GM19328 (cell line): ENCODE measurements around the gene ANKRD23.
"Not testable (repeated sequence)": the region's sequence is repeated elsewhere in the genome, so short reads cannot be mapped to it uniquely, and the experiment has no call there.

Experiments used
- ATAC-seq: cut with Tn5 transposase; IDR thresholded peaks from one replicate; pipeline ENCODE4 v1.9.1; 2021; ENCODE audit warnings: mild to moderate bottlenecking, moderate library complexity; ENCODE audit not compliant: unreplicated experiment

The ANKRD23 gene

DNA sequence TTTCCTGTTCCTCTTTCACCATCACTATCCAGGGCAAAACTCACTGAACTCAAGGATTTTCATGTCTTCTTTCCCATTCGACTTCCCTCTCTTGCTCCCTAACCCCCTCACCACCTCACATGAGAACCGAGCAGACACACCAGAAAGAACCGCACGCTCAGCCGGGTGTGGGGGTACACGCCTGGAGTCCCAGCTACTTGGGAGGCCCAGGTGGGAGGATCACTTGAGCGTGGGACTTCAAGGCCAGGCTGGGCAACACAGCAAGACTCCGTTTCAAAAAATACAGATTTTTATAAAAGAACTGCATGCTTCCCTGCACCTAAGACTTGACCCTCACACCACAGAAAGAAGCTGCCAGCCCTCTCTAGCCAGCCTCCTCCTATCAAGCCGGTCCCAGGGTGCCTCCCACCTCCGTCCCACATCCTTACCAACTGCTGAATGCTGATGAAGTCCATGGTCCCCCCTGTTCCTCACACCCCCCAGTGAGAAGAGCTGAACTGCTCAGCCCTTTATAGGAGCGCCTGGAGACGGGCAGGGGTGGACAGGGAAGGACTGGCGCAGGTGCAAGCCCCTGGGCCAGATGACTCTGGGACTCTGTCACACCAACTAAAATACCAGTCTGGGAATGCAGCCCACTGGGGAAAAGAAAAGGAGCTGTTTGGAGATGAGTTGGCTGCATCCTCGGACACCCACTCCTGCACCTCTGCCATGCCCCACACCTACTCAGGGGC is at the start of gene ANKRD23:
TSS of gene ANKRD23 (minus strand) at position 484 of the 731 bp plus-strand sequence. CDS start at position 455, 29 bp downstream.
- ATAC-seq, result no peak

DNA sequence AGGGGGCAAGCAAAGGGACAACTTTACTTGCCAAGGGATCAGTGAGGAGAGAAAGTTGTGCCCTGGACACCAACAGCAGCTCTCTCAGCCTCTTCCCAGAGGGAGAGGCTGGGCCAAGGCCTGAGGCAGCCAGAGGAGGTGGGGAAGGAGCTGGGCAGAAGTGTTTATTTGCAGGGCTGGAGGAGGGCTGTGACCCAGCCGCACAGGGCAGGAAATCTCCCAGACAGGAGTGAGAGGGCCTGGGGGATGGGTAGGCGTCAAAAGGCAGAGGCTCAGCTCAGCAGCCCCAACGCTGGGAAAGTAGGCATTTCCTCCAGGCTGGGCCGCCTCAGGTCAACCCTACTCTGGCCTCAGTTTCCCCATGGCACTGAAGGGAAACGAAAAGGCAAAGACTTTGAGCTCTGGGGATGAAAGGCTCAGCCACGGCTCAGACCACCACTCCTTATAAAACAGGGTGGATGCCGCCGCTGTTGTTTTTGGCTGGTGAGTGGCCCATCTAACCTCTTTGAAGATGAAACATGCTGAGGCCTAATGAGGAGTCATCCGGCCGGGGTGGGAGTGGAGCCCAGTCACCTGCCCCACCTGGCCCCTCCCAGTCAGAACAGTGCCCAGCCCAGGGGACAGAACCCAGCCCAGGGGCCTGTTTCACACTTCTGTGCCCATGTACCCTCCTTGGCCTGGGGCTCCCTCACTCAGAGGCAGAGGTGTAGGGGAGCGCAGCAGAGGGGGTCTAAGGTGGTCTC is 47.9 kb upstream of the ANKRD23 start:
- no peak for ATAC-seq

DNA sequence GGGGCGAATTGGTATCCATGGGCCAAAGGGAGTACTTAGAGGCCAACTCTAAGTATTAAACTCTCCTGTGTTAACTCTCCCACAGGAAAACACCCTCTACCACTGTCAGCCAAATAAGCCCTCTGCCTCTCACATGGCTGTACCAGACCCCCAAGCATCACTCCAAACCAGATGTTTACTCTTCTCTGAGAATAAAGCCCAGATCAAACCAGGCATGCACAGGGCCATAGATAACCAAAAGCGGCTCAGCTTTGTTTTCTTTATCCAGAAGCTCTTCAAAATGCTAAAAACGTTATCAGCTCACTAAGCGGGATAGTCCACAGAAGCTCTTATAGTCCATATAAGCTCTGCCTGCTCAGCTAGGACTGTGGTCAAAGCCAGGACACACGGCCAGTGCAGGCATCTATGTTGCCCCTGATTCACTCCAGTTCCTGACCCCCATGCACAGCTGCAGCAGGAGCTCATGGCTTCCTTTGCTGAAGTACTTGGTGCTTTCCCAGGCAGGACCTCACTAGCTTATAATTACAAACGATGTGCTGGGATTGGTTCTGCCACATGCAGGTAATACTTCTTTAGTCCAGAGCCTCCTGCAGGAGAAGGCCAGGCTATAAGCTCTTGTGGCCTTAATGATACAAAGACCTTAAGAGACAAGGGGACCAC is 47.0 kb upstream of the ANKRD23 start:
- ATAC-seq, result no peak

DNA sequence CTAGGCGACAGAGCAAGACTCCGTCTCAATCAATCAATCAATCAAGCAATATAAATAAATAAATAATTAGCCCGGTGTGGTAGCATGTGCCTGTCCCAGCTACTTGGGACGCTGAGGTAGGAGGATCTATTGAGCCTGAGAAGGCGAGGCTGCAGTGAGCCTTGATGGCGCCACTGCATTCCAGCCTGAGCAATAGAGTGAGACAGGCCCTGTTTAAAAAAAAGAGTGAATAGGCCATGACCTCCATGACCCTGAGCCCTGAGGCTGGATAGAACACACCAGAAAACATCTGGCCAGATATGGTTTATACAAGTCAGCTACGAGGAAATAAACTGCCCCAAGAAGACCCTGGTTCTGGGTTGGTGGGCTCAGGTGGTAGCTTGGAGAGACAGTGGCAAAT is 46.4 kb upstream of the ANKRD23 start:
- ATAC-seq, result no peak

DNA sequence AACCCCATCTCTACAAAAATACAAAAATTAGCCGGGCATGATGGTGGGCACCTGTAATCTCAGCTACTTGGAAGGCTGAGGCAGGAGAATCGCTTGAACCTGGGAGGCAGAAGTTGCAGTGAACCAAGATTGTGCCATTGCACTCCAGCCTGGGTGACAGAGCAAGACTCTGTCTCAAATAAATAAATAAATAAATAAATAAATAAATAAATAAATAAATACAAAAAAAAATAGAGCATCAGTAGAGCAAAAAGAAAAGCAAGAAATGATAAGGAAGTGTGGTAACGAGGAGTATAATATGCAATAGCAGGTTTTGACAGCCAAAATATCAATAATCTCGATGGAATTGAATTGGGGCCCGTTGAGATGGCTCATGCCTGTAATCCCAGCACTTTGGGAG is 45.7 kb upstream of the ANKRD23 start:
- not testable (repeated sequence) for ATAC-seq

DNA sequence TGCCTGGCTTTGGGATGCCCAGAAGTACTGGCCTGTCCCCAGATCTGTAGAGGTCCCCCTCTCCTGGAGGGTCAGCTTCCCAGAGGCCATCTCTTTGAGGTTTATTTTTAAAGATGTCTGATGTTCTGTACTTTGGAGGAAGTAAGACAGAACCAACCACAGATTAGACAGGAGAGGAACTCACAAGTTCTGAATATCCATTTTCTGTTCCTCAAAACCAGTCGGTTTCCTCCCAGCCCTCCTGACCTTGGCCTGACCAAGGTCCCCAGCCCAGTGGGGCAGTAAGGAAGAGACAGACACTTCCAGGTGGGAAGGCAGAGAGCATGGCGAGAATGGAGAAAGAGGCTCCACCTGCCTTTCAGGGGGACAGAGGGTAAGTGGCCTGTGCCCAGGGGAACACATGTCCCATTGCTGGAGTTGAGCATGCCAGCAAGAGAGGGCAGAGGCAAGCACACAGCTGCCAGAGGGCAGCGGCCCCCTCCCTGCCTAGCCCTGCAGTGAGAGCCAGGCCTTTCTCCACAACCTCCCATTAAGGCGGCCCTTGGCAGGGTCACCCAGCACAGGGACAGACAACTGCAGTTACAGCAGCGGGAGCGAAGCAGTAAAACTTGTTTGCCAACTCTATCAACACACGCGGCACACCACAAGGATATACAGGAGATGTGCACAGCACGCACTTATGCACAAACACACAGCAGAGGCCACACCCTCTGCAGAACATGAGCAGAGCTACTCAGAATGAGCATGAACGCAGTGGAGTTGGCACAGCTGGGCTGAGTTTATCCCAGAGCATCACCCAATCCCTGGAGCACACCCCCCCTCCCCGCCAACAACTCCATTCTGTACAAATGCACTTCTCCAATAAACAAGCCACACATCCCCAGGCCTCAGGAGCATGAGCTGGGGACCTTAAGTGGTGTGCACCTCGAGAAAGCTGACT is 44.5 kb upstream of the ANKRD23 start:
- no peak for ATAC-seq

DNA sequence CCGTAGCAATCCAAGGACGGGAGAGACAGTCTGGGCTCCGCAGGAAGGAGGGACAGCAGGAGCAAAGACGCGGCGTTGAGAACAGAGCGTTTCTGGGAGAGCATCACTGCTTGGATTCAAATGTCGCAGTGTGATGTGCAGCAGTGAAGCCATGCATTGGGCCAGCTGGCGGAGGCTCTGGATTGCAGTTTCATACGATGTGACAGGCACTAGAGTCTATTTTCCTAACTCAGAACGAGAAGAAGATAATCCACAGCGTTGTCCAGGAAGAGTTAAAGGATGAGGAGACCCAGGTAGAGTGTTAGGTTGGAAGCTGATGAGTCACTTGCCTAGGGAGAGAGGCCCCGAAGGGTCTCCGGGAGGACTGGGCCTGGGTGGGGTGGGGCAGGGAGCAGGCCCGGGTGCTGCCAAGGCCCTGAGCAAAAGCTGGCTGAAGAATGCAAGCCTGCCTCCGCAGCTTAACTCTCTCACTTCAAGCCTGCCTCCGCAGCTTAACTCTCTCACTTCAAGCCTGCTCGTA is 43.7 kb upstream of the ANKRD23 start:
- no peak for ATAC-seq

DNA sequence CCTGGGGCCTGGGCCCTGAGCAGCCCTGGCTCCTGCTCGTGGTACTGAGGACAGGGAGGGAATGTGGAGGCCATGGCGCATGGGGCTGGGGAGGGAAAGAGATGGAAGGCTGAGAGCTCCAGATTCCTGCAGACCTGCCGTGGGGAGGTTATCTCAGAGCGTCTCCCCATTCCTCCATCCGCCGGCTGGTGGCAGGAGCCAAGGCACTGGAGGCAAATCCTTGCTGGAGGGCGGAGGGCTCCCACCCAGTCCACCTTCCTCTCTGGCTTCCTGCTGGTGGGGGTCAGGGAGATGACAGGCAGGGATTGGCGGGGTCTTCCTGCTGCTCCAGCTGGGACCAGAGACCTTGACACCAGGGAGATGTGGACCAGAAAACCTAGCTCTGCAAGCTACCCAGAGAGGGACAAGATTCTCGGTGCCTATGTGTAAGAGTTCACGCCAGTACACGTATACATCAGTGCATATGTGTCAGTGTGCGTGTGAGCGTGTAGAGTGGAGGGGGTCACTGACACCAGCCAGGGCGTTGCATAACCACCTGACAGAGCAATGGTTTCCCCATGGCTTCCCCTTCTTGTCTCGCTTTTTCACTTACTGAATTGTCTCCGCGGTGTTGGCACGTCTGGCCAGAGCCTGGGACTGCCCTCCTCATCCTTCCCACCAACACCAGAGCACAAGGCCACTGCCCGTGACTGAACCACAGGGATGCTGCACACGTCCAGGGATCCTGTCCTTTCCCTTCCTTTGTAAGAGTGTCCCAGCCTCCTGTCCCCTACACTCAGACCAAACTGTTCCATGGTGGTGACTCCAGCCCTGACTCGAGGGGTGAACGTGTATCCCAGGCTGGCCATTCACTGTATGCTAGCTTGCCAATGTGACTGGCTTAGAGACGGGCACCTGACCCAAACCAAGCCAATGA is 41.9 kb upstream of the ANKRD23 start:
- ATAC-seq, result no peak

DNA sequence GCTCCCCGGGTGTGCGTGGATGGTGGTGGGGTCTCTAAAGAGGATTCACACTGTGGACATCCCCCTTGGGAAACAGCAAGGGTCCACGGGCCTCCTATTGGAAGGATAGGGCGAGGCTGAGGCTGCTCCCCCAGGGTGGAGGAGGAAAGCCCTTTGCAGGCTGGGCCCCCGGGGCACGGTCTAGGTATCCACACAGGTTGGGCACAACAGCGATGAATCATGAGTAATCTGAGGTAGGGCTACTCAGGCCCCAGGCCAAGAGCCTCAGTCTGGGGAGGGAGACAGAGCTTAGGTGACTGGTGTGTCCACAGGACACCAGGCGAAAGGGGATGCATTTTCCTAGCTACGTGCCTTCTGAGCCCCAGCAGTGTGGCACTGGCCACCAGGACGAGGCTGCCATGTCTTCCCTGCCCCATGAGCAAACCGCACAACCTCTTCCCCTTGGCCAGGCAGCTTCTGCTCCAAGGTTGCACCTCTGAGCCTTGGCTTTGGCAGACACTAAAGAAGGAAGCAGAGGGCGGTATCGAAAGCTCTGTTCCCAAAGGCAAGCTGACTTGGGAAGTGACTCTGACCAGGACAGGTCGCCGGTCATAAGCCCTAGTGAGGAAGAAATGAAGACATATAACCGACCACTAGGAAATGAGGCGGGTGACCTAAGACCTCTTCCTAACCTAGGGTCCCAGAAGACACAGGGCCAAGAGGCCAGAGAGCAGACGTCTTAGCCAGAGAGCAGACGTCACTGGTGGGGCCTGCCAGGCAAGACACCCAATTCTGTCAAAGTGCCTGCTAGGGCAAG is 40.7 kb upstream of the ANKRD23 start:
- no peak for ATAC-seq

DNA sequence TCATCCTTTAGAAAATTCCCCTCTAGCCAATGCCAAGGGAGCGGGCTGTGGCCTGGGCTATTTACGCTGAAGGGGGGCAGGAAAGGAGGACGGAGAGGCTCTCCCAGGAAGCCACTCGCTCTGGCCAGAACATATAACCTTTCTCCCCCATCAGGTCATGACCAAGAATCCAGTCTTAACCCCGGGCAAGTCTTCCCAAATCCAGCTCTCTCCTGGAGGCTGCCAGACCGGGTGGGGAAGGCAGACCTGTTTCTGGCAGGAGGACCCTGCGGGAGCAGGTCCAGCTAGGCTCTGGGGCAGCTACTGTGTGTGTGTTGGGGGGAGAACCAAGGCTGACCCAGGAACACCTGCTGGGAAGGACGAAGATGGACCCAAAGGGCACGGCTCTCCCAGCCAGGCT is 39.5 kb upstream of the ANKRD23 start:
- ATAC-seq, result no peak

DNA sequence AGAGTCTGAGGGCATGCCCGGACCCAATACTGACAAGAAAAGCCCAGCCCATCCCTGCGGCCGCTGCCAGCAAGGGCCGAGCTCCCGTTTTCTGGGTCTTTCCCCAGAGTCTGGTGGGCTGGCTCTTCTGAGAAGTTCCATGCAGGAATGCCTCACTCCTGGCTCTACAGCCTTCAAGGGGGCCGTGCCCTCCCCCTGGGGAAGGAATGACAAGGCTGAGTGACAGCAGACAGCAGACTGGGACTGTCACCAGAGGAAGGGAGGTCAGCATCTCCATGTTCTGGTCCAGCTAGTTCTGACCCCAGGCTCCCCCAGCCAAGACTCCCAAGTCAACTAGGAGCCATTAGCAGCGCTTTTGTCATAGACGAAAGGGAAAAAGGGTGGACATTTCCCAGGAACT is 39.1 kb upstream of the ANKRD23 start:
- no peak for ATAC-seq

DNA sequence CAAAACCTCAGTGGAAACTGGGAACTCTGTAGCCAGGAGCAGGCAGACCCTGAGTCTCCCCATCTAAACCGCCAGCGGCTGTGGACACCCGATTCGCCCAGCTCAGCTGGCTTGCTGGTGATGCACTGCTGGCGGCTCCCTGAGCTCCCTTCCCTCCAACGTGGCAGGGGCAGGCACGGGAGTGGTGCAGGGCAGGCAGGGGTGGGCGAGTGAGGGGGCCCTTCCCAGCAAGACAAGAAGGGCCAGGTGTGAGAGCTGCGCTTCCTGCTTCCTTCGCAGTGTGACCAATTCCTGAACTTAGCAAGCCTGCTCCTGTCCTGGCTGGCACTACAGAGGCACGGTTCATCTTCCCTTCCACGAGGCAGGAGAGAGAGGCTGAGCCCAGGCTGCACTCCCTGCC is 38.4 kb upstream of the ANKRD23 start:
- ATAC-seq, result no peak

DNA sequence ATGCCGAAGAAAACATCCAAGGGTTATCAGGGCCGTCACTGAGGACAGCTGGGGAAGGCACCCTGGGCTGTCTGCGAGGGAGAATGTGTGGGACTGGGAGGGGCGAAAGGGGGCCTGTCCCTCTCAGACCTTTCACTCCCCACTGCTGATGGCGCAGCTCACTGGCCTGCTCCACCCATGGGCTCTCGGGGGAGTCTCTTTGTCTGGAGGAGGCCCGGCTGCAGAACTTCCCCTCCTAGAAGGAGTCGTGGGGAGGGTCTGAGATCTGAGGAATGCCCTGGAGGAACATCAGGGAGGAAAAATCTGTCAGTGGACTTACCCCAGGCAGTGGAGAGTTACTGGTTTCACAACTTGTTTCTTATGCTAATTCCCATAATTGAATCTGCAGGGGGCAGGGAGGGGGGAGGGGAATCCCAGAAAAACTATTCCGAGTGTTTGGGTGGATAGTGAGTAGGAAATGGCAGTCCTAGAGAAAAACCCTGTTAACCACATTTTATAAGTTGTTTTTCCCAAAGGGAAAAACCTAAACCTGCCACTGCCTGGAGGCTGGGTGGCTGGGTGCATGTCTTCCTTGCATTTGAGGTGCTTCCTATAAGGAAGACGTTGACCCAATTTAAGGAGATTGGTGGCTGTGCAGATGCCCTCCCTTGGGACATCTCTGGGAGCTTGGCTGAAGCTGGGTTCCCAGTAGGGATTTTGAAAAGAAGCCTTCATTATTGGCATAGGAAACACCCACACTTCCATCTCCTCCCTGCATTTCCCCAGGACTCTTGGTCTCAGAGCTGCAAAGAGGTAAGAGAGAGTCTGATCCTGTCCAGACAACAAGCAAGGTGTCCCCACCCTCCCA is 37.8 kb upstream of the ANKRD23 start:
- ATAC-seq, result no peak

DNA sequence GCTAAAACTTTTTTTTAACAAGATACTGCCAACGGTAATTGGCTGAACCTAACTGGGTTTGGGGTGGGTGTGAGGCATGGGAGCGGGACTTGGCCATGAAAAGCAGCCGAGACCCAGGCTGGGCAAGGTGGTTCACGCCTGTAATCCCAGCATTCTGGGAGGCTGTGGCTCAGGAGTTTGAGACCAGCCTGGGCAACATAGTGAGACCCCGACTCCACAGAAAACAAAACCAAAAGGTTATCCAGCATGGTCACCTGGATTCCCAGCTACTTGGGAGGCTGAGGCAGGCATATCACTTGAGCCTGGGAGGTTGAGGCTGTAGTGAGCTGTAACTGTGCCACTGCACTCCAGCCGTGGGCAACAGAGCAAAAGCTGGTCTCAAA is 37.1 kb upstream of the ANKRD23 start:
- no peak for ATAC-seq

DNA sequence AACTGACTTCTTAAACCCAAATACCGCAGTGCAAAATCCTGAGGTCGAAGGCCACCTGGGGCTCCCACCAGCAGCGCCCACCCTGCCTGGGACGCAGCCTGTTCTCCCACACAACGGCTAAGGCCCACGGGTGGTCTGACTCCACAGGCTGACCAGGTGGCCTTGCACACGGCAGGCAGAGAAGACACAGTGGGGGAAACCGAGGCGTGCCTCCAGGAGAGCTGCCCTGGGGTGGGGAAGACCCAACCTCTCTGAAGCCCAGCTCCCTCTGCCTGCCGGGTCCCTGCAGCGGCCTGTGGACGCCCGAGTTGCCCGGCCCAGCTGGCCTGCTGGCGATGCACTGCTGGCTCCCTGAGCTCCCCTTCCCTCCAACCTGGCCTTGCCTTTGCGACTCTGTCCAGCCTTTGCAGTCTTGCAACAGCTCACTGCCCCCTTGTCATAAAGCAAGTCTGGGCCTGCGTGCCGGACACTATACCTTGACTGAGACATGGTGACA is 35.8 kb upstream of the ANKRD23 start:
- ATAC-seq, result no peak

DNA sequence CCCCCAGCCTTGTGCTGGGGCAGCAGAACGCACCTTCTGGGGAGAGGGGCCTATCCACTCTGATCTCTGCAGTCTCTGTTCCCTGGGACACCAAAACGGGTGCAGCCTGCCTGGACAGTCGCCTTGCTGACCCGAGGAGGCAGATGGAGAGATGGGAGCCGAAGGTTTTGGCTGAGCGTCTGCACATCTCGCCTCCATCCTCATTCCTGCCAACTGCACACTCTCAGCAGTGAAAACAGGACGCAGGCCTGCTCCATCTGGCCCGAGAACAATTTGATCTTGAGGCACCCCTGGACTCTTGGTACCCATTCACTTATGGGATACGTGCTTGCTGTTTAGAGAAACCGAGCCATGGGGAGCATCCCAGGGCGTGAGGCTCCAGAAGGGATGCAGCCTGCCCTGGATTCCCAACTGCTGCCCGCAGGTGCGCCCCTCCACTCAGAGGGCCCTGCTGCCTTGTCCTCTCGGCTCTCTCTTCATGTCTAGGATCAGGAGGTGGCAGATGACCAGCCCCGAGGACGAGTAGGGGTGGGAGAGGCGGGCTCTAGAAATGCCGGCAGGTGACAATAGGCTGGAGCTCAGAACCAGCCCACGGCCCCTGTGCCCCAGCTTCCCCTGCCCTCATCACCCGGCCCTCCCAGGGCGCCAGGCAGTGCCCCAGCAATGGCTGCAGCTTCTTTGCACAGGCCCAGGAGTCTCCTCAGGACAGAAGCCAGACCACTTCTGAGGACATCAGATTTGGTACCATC is 35.1 kb upstream of the ANKRD23 start:
- ATAC-seq, result no peak

DNA sequence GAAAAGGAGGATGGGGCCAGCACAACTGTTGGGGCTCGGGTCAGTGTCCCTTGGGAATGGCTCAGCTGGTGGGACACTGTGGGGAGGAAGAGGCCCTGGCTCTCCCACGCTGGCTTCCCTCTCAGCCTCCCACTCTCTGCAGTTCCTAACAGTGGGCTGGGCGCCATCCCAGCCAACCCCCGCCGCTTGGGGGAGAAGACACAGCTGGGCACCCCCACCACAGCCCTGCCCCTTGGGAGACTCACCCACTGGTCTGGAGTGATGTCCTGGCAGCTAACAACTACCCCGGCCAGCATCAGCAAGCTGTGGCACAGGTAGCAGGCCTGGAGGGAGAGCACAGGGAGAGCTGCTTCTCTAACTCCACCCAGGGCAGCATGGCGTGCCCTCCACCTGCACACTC is 34.4 kb upstream of the ANKRD23 start:
- ATAC-seq, result no peak
